Transverse colon (tissue), 4 donors: ENCODE data around the gene WNT9A. TPM values are rescaled to one million over a fixed set of nuclear protein-coding genes. Genes with fewer than 3 reads are reported as not detected.
A peak's percentile ranks its signal among the peaks of the same experiment; 100 is the strongest.

Experiments used
- DNase-seq: peaks from one replicate; pipeline ENCODE4 v3.0.0-alpha.2; 2019
- H3K27ac ChIP-seq, 4 donors: fragments of 200-600 bp; sonication (generic); 2 replicates each; pipeline ENCODE4 v1.5.1; 2016 to 2018; ENCODE audit warnings: inconsistent platforms in 4 of 4
- H3K27me3 ChIP-seq: fragments of 200-600 bp; sonication (generic); 2 replicates; pipeline ENCODE4 v1.5.1; 2017; ENCODE audit warnings: inconsistent platforms
- H3K36me3 ChIP-seq, 4 donors: fragments of 200-600 bp; sonication (generic); 2 replicates each; pipeline ENCODE4 v1.5.1; 2017 to 2019; ENCODE audit warnings: inconsistent platforms in 4 of 4
- H3K4me1 ChIP-seq, 4 donors: fragments of 200-600 bp; sonication (generic); 2 replicates each; pipeline ENCODE4 v1.5.1; 2017 to 2020; ENCODE audit warnings: inconsistent platforms in 4 of 4
- H3K4me3 ChIP-seq, 4 donors: fragments of 200-600 bp; sonication (generic); 1 replicate in 1 of 4; 2 replicates in 3 of 4; pipeline versions ENCODE4 v1.5.1 to v1.6.1; 2017 to 2019; ENCODE audit warnings: inconsistent platforms in 4 of 4
- H3K9me3 ChIP-seq, 2 donors: fragments of 200-600 bp; sonication (generic); 2 replicates each; pipeline ENCODE4 v1.5.1; 2017 to 2019; ENCODE audit warnings: inconsistent platforms in 2 of 2
- EP300 ChIP-seq: sonication (generic); formaldehyde crosslinking; IDR thresholded peaks from one replicate; pipeline ENCODE4 v1.6.1; 2017; ENCODE audit warnings: antibody characterized with exemption, low read depth
- POLR2A ChIP-seq: fragments of 450-650 bp; IDR thresholded peaks from one replicate; pipeline ENCODE4 v1.6.1; 2016; ENCODE audit warnings: antibody characterized with exemption, mild to moderate bottlenecking, moderate library complexity
- POLR2AphosphoS5 ChIP-seq, 3 donors: sonication (generic); formaldehyde crosslinking; IDR thresholded peaks; one replicate each; pipeline ENCODE4 v1.6.1; 2016; ENCODE audit warnings: antibody characterized with exemption in 3 of 3
- WGBS, 2 donors: methylation state at CpG; one replicate each; pipeline ENCODE4 v1.1.5; 2018; ENCODE audit warnings: low coverage in 1 of 2; 5-methylcytosine and 5-hydroxymethylcytosine counted together
- in situ Hi-C, 4 donors: fragments of 200-750 bp; cut with MboI; loops; one replicate each; pipeline versions ENCODE4 v1.15.0 to v1.15.1; 2017; ENCODE audit warnings: low sequenced_read_pairs in 3 of 4, low pct_ligation_motif_present in 1 of 4, low pct_unique_long_range_greater_than_20kb in 1 of 4
- intact Hi-C: fragments of 100-400 bp; cut with DNase I; formaldehyde crosslinking; loops from one replicate; pipeline ENCODE4 v1.15.1; 2023; ENCODE audit warnings: low total_unique reads
- total RNA-seq, 4 donors: library from RNA; depleted of rRNA; stranded (reverse); fragments of >200 nt; gene quantifications; one replicate each; pipeline ENCODE4 v1.1.0, GENCODE V29; 2016
- TF ChIP-seq, protein P1 (sequence below), 5 experiments: fragments of 200-600 bp in 3 of 5; fragments of 450-650 bp in 2 of 5; sonication (generic) in 3 of 5; IDR thresholded peaks; 1 replicate in 2 of 5; 2 replicates in 3 of 5; pipeline ENCODE4 v1.5.1; 2016 to 2017; ENCODE audit warnings: antibody characterized with exemption in 5 of 5, inconsistent platforms in 3 of 5, mild to moderate bottlenecking in 2 of 5, moderate library complexity in 1 of 5

The WNT9A gene
- total RNA-seq, 4 donors from 2014 or later: 1.2 to 4.0 (median 1.8) TPM

GRCh38 chr1:227896710-227897655 lies 50.7 kb downstream of the WNT9A start:
- 97 to 100% methylated on average over 1 to 6 of the region's 9 CpGs for WGBS, 2 donors
- intact Hi-C loops: no loop called here
- in situ Hi-C loops: no loop called here

GRCh38 chr1:227895828-227896685 lies 51.7 kb downstream of the WNT9A start:
- H3K36me3 ChIP-seq: no peaks in the 10 kb centered on the region
- DNase-seq: peak; percentile 6
- intact Hi-C loops: no loop called here
- WGBS, 2 donors: 81% methylated on average over 24 of the region's 24 CpGs; no CpG with 5 or more reads in 1 of the 2 donors
- H3K4me1 ChIP-seq: no peaks in the 10 kb centered on the region
- no peaks in the 10 kb centered on the region for H3K27me3 ChIP-seq
- TF ChIP-seq POLR2AphosphoS5 (IDR thresholded peaks at IDR 0.05): no peak
- TF ChIP-seq EP300: no peak
- TF ChIP-seq, protein P1, sequence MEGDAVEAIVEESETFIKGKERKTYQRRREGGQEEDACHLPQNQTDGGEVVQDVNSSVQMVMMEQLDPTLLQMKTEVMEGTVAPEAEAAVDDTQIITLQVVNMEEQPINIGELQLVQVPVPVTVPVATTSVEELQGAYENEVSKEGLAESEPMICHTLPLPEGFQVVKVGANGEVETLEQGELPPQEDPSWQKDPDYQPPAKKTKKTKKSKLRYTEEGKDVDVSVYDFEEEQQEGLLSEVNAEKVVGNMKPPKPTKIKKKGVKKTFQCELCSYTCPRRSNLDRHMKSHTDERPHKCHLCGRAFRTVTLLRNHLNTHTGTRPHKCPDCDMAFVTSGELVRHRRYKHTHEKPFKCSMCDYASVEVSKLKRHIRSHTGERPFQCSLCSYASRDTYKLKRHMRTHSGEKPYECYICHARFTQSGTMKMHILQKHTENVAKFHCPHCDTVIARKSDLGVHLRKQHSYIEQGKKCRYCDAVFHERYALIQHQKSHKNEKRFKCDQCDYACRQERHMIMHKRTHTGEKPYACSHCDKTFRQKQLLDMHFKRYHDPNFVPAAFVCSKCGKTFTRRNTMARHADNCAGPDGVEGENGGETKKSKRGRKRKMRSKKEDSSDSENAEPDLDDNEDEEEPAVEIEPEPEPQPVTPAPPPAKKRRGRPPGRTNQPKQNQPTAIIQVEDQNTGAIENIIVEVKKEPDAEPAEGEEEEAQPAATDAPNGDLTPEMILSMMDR (IDR thresholded peaks at IDR 0.05): no peak
- TF ChIP-seq POLR2A: no peak
- in situ Hi-C loops: no loop called here
- H3K27ac ChIP-seq: peak overlapping the region in 1 of 4 donors; percentile 11
- H3K9me3 ChIP-seq: no peaks in the 10 kb centered on the region
- no peak overlapping the region for H3K4me3 ChIP-seq

More at GRCh38 chr1:227896710-227897655, 50.7 kb downstream of the WNT9A start:
- Histone ChIP-seq H3K27me3 (no peaks in the 10 kb centered on the region), H3K4me1 (no peaks in the 10 kb centered on the region), H3K36me3 (no peaks in the 10 kb centered on the region), H3K4me3 (no peak overlapping the region), H3K27ac (no peak overlapping the region), H3K9me3 (no peaks in the 10 kb centered on the region)
- TF ChIP-seq POLR2A: no peak
- TF ChIP-seq, protein P1 (IDR thresholded peaks at IDR 0.05): no peak
- TF ChIP-seq POLR2AphosphoS5 (IDR thresholded peaks at IDR 0.05): no peak
- TF ChIP-seq EP300: no peak
- peak; percentile 2 for DNase-seq

- TF ChIP-seq POLR2AphosphoS5 (IDR thresholded peaks at IDR 0.05): no peak
- no peak for TF ChIP-seq EP300
- TF ChIP-seq, protein P1 (IDR thresholded peaks at IDR 0.05): no peak
- no peak for TF ChIP-seq POLR2A
- H3K27me3 ChIP-seq: no peaks in the 10 kb centered on the region
- in situ Hi-C loops (no loop called here), intact Hi-C loops (no loop called here)
- no peak overlapping the region for H3K4me3 ChIP-seq
- no peaks in the 10 kb centered on the region for H3K9me3 ChIP-seq
- no peaks in the 10 kb centered on the region for H3K36me3 ChIP-seq
- 84% methylated on average over 12 of the region's 12 CpGs; no CpG with 5 or more reads in 1 of the 2 donors for WGBS, 2 donors
- H3K4me1 ChIP-seq: no peaks in the 10 kb centered on the region
- DNase-seq: peak; percentile 1
- H3K27ac ChIP-seq: no peak overlapping the region
Measured at GRCh38 chr1:227894831-227895451, 52.8 kb downstream of the WNT9A start.
